HG03064 (cell line): ENCODE data around the gene PRMT7.
A peak's percentile ranks its signal among the peaks of the same experiment; 100 is the strongest.

ENCODE experiments used
- ATAC-seq: cut with Tn5 transposase; IDR thresholded peaks from one replicate; pipeline ENCODE4 v1.9.1; 2021; ENCODE audit warnings: low read depth; ENCODE audit not compliant: unreplicated experiment

Gene PRMT7, protein sequence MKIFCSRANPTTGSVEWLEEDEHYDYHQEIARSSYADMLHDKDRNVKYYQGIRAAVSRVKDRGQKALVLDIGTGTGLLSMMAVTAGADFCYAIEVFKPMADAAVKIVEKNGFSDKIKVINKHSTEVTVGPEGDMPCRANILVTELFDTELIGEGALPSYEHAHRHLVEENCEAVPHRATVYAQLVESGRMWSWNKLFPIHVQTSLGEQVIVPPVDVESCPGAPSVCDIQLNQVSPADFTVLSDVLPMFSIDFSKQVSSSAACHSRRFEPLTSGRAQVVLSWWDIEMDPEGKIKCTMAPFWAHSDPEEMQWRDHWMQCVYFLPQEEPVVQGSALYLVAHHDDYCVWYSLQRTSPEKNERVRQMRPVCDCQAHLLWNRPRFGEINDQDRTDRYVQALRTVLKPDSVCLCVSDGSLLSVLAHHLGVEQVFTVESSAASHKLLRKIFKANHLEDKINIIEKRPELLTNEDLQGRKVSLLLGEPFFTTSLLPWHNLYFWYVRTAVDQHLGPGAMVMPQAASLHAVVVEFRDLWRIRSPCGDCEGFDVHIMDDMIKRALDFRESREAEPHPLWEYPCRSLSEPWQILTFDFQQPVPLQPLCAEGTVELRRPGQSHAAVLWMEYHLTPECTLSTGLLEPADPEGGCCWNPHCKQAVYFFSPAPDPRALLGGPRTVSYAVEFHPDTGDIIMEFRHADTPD

DNA sequence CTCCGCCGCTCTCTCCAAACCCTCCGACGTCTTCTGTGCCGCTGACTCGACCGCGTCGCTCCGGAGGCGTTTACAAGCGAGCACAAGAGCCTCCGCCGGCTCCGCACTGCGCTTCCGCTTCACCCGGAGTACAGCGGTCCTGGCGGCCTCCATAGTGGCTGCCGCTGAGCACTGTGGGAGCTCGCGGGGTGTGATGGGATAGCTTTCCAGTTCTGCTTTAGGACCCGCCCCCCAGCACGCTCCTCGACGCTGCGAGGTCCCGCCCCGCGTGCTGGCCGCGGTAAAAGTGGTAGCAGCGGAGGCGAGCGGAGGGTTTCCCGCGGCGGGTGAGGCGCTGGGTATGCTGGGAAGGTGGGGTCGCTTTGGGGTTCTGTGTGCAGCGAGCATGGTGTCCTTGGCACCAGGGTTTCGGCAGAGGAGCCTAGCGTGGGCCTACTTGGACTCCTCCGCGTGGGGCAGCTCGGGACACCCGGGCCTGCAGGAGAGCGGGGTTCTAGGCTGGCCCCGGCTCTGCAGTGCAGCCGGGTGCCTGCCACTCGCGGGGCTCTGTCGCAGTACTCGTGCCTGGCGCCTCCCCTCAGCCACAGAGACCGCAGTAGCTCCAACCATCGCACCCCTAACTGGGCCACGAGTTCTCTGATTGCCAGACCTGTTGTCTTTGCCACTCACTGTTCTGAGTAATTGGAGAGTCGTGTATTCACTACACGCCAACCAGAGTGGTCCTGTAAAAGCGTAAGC, at the start of gene PRMT7, which contains the start of gene SLC7A6OS:
PRMT7 (plus strand) TSS at position 246 of the 738 bp plus-strand sequence. CDS start 4,961 bp downstream, outside the sequence.
SLC7A6OS (minus strand) TSS at position 173 of the 738 bp plus-strand sequence; CDS start at position 153, 20 bp downstream.
- peak; percentile 95 for ATAC-seq

DNA sequence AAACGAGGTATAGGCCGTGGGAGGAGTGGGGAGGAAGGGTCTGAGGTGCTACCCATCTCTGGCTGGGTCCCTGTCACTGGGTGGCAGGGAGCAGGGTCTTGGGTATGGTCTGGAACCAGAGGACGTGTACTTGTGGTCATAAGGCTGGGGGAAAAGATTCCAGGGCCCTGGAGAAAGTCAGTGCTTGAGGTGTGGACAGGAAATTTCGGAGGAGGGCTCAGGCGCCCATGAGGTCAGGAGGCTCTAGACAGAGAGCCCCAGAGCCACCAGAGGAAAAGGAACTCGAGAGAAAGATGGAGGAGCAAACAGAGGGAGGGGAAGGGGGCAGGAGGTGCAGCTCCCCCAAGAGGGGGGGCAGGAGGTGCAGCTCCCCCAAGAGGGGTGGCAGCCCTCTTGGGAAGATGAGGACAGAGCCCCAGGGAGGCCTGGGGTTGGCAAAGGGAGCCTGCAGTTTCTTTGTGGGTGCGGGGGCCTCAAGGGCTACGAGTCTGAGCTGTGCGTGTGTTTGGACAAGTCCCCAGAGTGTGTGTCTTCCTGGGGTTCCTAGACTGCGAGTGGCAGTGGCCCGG, 47.2 kb upstream of the PRMT7 start:
- ATAC-seq = no peak

DNA sequence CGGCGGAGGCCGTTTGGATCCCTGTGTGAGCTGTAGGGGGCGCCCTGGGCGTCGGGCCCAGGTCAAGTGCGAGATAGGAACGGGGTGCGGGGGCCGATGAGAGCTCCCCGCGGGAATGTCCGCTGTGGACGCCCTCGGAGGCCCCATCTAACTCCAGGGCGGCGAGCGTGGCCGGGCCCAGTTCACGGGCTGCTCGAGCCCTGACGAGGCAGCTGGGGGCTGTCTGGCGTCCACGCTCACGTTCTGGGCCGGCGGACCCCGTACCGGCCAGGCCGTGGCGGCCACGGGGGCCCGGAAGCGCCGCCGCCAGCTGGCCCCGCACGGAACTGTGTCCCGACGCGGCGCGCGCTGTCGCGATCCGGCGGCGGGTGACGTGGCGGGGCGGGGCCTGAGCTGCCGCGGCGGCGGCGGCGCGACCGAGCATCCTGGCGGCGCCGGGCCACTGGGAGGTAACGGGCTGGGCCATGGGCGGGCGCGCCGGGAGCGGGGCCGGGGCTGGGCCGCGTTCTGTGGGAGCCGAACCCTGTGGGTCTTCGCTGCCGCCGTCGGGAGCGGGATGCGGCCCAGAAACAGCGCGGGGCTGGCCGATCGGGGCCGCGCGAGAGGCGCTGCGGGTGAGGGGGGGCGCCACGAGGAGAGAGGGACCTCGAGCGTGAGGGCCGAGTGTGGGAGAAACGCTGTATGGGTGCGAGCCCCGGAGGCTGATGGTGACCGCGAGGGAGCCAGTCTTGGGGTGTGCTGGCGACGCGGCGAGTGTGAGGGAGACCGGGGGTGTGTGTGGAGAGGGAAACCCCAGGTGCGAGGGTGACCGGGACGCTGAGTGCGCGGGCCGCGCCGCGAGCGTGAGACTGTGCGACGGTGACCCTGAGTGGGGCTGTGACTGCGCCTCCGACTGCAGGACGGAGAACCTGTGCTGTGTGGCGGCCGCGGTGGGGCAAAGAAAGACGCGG, 46.4 kb upstream of the PRMT7 start, which contains the start of gene SLC7A6:
SLC7A6 (plus strand) TSS at position 399 of the 950 bp plus-strand sequence. CDS start 10,201 bp downstream, outside the sequence.
- peak; percentile 57 for ATAC-seq

DNA sequence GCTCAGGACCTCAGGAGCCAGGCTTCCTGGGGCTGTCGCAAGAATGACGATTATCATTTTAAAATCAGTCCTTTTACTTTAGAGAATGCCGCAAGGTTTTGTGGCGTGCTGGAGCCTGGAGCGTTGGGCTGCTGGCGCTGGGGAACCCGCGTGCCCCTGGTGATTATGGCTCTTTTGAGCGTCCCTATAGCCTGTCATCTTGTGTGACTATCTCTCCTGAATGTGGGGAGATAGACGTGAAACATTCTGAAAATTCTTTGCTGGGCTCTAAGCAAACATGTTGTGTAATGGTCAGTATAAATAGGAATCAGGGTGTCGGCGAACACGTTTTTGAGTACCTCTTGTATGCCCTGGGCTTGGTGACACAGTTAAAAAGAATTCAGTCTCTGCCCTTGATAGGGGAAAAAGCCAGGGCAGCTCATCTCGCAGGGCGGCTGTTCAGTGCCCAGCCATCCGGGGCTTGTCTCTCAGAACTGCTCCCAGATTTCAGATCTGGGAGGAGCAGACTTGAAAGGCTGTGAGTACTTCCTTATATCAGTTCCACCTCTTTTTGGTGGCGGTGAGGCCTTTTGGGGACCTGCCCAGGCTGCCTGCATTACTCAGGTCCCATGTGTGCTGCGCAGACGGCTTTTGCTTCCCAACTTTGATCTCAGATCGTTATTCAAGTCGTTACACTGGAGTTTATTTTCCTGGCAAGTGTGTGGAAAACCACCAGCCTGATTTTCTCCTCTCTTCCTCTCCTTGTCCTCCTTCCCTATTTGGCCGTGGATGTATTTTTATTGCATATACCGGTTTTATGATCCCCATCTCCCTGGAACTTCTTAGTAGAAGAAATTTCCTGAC, 45.5 kb upstream of the PRMT7 start:
- ATAC-seq = no peak

DNA sequence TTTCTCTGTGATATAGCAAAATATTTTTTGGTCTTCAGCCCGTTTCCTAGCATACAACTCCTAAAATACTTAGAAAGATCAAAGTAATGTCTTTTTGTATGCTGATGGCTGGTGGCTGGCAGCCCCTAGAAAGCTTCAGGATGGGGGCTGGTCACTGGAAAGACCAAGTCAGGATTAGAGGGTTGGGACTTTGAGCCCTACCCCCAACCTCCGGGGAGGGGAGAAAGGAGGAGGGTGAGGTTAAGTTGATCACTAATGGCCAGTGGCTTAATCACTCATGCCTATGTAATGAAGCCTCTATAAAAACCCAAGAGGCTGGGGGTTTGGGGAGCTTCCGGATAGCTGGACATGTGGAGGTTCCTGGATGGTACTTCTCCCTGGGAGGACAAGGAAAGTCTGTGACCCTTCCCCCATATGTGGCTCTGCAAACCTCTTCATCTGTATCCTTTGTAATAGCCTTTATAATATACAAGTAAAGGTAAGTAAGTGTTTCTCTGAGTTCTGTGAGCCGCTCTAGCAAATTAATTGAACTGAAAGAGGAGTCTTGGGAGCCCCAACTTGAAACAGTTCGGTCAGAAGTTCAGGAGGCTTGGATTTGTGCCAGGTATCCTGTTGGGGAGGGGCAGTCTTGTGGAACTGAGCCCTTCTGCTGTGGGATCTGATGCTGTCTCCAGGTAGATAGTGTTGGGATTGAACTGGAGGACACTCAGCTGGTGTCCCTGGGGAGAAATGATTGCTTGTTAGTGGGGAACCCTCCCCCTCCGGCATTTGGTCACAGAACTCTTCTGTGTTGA, 43.0 kb upstream of the PRMT7 start:
- ATAC-seq = no peak

DNA sequence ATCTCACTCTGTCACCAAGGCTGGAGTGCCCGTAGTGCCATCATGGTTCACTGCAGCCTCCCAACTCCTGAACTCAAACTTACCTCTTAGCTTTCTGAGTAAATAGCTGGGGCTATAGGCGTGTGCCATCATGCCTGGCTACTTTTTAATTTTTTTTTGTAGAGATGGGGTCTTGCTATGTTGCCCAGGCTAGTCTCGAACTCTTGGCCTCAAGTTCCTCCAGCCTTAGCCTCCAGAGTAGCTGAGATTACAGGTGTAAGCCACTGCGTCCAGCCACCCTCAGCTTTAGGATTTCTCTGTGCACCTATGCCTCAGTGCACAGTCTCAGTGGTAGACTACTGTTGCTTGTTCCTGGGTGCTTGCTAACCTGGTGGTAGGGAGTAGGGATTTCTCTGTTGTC, 41.0 kb upstream of the PRMT7 start:
- no peak for ATAC-seq

DNA sequence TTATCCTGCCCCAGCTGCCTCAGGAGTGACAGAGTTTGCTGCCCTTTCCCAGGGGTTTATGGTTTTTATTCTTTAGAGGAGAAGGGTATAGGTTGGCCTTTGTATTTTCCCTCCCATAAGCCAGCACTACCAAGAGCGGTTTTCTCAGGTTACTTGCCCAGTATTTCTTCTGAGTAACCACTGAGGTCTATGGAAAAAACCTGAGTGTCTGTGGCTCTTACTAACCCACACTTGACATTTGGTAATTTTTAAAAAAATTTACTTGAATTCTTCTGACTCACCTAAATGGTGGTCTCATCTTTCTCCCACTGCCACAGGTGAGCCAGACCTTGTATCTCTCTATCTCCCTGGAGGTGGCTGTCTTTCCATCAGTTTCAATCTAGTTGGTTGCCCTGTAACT, 40.5 kb upstream of the PRMT7 start:
- ATAC-seq = no peak

DNA sequence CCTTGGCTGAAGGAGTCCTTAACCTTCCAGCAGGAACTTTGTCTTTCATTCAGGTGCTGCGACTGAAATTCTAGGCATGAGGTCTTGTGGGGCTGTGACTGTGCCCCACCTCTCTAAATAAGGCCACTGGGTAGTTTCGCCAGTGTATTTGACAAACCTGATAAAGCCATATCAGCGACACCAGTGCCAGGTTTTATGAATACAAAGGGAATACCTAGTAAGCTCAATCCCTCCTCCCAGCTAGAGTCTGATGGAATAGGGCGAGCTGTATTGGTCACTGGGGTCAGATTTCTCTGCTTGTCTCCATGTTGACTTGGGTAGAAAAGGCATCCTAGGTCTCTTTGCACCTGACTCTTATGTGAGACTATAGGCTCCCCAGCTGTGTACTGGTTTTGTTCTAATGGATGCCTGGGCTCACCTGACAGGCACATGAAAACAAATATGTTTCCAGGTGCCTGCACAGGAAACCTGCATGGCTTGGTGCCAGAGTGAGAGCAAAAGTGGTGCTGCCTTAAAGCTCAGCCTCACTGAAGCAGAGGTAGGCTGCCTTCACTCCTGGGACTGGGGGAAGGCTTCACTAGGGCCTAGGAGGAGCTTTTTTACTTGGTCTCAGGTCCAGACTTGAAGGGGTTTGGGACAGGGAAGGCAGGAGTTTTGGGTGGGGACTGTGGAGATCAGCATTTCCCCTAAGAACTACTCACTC, 38.2 kb upstream of the PRMT7 start:
- no peak for ATAC-seq

DNA sequence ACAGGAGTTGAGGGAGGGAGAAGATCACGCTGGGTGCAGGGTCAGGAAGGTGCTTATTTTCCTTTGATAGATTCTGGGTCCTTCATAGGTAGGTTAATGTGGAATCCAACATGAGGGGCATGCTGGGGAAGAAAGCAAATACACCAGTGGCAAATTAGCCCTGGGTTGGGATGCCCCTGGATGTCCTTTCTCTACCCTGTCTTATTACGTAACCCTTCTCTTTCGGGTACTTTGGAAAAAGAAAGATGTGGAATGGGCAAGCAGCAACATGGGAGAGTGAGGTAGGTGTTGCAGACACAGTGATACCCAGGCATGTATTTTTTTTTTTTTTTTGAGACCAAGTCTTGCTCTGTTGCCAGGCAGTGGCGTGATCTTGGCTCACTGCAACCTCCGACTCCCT, 37.4 kb upstream of the PRMT7 start:
- ATAC-seq = no peak

DNA sequence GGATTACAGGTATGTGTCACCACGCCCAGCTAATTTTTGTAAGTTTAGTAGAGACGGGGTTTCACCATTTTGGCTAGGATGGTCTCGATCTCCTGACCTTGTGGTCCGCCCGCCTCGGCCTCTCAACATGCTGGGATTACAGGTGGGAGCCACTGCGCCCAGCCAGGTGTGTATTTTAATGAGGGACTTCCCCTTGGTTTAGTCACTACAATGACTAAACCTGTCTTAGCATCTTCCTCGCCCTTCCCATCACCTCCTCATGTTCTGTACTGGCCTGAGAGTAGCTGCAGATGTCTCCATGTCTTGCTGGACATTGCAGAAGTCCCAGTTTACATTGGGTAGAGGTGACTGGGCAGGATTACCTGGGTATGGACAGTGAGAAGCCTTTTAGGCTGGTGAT, 36.9 kb upstream of the PRMT7 start:
- no peak for ATAC-seq

DNA sequence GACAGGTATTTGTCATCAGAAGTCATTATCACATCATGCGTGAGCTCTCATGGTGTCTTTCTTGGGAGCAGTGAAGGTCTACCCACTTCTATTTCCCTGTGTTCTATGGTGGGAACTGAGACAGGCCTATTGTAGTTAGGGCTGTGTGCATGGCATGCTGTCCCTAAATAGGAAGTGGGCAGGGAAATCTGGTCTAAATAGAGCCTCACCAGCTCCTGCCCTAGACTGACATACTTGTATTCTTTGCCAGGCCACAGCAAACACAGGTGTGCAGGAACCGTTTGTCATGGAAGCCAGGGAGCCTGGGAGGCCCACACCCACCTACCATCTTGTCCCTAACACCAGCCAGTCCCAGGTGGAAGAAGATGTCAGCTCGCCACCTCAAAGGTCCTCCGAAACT, 36.4 kb upstream of the PRMT7 start:
- no peak for ATAC-seq

DNA sequence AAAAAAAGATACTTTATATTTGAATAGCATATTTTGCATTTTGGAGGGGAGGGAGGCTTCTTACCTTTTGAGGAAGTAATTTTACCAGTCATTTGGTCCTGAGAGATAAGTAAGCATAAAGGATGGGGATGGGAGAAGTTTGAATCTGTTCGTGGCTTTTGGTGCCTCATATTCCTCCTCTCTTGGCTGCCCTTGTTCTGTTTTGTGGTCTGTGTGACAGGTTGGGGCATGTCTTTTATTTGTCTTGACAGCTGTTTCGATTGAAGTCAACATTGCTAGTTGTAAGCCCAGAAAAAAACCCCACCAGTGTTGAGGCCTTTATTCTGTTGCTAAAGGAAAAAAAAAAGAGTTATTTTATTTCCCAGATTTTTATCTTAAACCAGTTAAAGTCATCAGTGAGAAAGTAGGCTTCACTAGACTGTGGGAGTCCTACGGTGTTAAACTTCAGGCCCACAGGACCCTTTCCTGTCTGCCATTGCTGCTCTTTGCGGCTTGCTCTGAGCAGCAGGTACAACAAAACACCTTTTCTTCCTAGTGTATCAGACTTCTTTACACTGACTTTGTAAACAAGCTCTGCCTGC, 35.1 kb upstream of the PRMT7 start:
- ATAC-seq = no peak

DNA sequence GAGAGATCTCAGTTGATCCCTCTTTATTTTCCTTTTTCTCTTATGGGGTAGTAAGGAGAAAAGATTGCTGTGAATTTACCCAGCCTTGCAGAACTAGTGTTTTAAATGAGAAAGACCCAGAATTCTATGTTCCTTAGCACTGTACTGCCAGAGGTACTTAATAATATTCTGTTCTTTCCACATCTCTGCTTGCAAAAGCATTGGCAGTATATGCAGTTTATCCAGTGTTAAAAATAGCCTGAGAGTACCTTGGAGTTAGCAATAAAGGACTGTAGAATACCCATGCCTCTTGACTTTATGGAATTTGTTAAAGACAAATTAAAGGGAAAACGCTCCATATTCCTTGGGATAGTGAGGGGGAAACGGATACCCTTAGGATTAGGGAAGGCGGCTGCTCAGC, 34.6 kb upstream of the PRMT7 start:
- ATAC-seq = no peak

DNA sequence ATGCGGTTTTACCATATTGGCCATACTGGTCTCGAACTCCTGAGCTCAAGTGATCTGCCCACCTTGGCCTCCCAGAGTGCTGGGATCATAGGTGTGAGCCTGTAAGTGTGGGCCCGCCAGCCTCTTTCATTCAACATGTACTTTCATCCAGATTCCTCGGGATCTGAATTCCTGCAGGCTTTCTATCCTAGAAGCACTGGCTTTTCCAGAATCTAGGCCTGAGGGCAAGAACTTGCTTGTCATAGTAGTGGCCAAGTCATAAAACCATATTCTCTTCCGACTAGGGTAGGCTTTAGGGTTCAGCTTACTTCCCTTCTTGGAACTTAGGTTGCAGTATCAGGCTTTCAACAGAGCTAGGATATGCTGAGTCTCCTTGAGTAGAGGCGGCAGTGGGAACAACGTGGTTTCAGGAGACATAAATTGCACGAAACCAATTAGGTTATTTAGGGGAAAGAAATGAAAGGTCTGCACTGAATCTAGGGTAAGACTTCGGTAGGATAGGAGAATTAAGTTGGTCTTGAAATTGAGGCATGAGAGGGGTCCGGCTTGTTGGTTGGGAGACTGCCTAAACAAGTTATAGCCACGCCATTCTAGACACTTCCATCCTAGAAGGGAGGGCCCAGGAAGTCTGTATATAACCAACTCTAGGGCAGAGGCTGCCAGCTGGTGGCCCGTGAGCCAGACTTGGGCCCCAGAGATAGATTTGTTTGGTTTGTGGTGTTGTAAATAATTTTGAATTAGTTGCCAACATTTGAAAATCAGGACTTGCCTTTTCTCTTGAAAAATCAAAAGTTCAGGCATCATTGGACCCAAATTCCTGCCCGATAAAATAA, 30.9 kb upstream of the PRMT7 start:
- no peak for ATAC-seq

DNA sequence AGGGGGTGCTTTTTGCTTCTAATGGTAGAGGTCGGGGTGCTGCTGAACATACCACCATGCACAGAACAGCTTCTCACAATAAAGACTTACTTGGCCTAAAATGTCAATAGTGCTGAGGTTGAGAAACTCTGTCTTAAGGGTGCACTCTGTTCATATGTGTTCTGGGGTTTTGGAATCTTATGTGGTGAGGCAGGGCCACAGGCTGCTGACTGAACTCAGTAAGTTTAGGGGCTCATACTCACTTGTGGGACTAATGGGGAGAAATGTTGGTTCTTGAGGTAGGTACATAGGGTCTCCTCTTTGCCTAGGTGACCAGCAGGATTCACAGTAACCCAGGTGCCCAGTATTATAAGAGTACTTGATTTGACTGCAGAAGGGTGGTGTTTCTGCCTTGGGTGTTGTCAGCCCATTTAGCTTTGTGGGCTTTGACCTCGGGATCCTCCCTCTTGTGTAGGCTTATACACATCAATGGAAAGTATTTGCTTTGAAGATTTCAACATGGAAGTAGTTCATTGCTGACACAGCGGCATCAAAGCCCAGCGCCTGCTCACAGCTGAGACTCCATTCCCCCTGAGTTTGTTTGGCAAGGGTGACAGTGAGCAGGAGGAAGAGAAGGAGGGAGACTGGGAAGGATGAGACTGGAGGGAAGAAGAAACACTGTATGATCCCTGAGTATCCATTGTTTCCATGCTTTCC, 29.3 kb upstream of the PRMT7 start:
- no peak for ATAC-seq

DNA sequence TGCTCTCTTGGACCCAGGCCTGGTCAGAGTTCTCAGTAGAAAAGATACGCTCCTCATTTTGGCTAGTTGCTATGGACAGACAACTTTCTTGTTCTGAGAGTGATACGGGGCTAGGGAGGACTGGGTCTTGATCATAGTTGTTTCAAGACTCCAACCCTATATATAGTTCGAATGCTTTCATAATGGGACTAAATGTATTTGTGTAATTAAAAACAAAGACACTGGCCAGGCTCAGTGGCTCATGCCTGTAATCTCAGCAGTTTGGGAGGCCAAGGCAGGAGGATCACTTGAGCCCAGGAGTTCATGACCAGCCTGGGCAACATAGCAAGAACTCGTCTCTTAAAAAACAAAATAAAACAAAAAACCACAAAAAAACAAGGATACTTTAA, 28.8 kb upstream of the PRMT7 start:
- ATAC-seq = no peak
